Stimulated activated CD8-positive, alpha-beta memory T cell treated with anti-CD3 and anti-CD28 coated beads, Interleukin-7, amount 100 ng/mL, for 24 hours (primary cell): ENCODE results near the gene FERMT1.
"Not testable (repeated sequence)": the region's sequence is repeated elsewhere in the genome, so short reads cannot be mapped to it uniquely, and the experiment has no call there.

Experiments used
- DNase-seq: peaks from one replicate; pipeline ENCODE4 v3.0.0-alpha.2; 2020; ENCODE audit warnings: low read depth

Gene FERMT1

GRCh38 chr20:6070829-6071695 lies 51.8 kb downstream of the FERMT1 start:
- DNase-seq = no peak

- no peak for DNase-seq
Measured at GRCh38 chr20:6069669-6070068, 53.2 kb downstream of the FERMT1 start.

- DNase-seq = no peak
Measured at GRCh38 chr20:6067763-6068318, 55.0 kb downstream of the FERMT1 start.

GRCh38 chr20:6066582-6066981 lies 56.2 kb downstream of the FERMT1 start:
- no peak for DNase-seq

- DNase-seq = no peak
Measured at GRCh38 chr20:6061544-6061943, 61.3 kb downstream of the FERMT1 start.

- no peak for DNase-seq
Measured at GRCh38 chr20:6060213-6060612, 62.6 kb downstream of the FERMT1 start.

GRCh38 chr20:6058684-6059295 lies 64.0 kb downstream of the FERMT1 start:
- no peak for DNase-seq

- DNase-seq = no peak
Measured at GRCh38 chr20:6057691-6058090, 65.1 kb downstream of the FERMT1 start.

- no peak for DNase-seq
Measured at GRCh38 chr20:6057139-6057538, 65.7 kb downstream of the FERMT1 start.

- no peak for DNase-seq
Measured at GRCh38 chr20:6055981-6056569, 66.8 kb downstream of the FERMT1 start.

- no peak for DNase-seq
Measured at GRCh38 chr20:6055161-6055783, 67.6 kb downstream of the FERMT1 start.

GRCh38 chr20:6054689-6055051 lies 68.2 kb downstream of the FERMT1 start:
- DNase-seq = not testable (repeated sequence)

- no peak for DNase-seq
Measured at GRCh38 chr20:6053776-6054688, 68.8 kb downstream of the FERMT1 start, which contains the start of gene LRRN4. TSS of gene LRRN4 (minus strand) at chr20:6054060. CDS start at chr20:6052799, 1,261 bp downstream.

GRCh38 chr20:6053064-6053775 lies 69.6 kb downstream of the FERMT1 start:
- DNase-seq = no peak

- no peak for DNase-seq
Measured at GRCh38 chr20:6051505-6051904, 71.3 kb downstream of the FERMT1 start.

GRCh38 chr20:6048391-6048790 lies 74.4 kb downstream of the FERMT1 start:
- DNase-seq = no peak

- DNase-seq = no peak
Measured at GRCh38 chr20:6046432-6046831, 76.4 kb downstream of the FERMT1 start.

GRCh38 chr20:6045566-6045965 lies 77.3 kb downstream of the FERMT1 start:
- no peak for DNase-seq

GRCh38 chr20:6044115-6044514 lies 78.7 kb downstream of the FERMT1 start:
- DNase-seq = no peak

- no peak for DNase-seq
Measured at GRCh38 chr20:6041808-6042265, 81.0 kb downstream of the FERMT1 start.
